Heart left ventricle (tissue), 16 donors: ENCODE data around the gene NALCN. TPM values are rescaled to one million over a fixed set of nuclear protein-coding genes. Genes with fewer than 3 reads are reported as not detected.
A peak's percentile ranks its signal among the peaks of the same experiment; 100 is the strongest.

Experiments
- ATAC-seq, 4 donors: fragments of 200-7000 bp; cut with Tn5 transposase; one replicate each; pipeline ENCODE4 v1.9.1; 2020 to 2022; ENCODE audit warnings: moderate library complexity in 4 of 4, mild to moderate bottlenecking in 3 of 4, moderate number of reproducible peaks in 1 of 4
- DNase-seq, 5 donors: peaks; one replicate each; pipeline ENCODE4 v3.0.0-alpha.2; 2020
- H3K27ac ChIP-seq, 12 donors: fragments of 200-600 bp; sonication (generic) in 4 of 12; one replicate each; pipeline versions ENCODE4 v1.5.0 to v1.8.0; 2016 to 2022; ENCODE audit warnings: mild to moderate bottlenecking in 2 of 12
- H3K27me3 ChIP-seq, 9 donors: fragments of 200-600 bp; sonication (generic) in 2 of 9; one replicate each; pipeline versions ENCODE4 v1.5.1 to v1.8.0; 2016 to 2022; ENCODE audit warnings: mild to moderate bottlenecking in 3 of 9
- H3K36me3 ChIP-seq, 9 donors: fragments of 200-600 bp; sonication (generic) in 2 of 9; one replicate each; pipeline versions ENCODE4 v1.5.0 to v1.8.0; 2018 to 2022; ENCODE audit warnings: mild to moderate bottlenecking in 2 of 9
- H3K4me1 ChIP-seq, 12 donors: fragments of 200-600 bp; sonication (generic) in 4 of 12; one replicate each; pipeline versions ENCODE4 v1.5.0 to v1.8.0; 2016 to 2022; ENCODE audit warnings: mild to moderate bottlenecking in 3 of 12
- H3K4me3 ChIP-seq, 12 donors: fragments of 200-600 bp; sonication (generic) in 4 of 12; one replicate each; pipeline versions ENCODE4 v1.5.0 to v1.8.0; 2017 to 2022; ENCODE audit warnings: mild to moderate bottlenecking in 9 of 12, moderate library complexity in 4 of 12
- H3K9me3 ChIP-seq, 12 donors: fragments of 200-600 bp; sonication (generic) in 4 of 12; one replicate each; pipeline versions ENCODE4 v1.5.0 to v1.8.0; 2016 to 2022; ENCODE audit warnings: mild to moderate bottlenecking in 1 of 12
- POLR2A ChIP-seq, 2 donors: fragments of 450-650 bp; IDR thresholded peaks; one replicate each; pipeline ENCODE4 v1.6.1; 2017; ENCODE audit warnings: antibody characterized with exemption in 2 of 2, mild to moderate bottlenecking in 2 of 2, moderate library complexity in 2 of 2
- WGBS, 4 donors: extraction: QIAGEN DNeasy Blood & Tissue Kit in 2 of 4; methylation state at CpG; one replicate each; pipeline versions ENCODE4 v1.1.5 to v1.1.7; 2013 to 2018; 5-methylcytosine and 5-hydroxymethylcytosine counted together
- intact Hi-C, 10 donors: fragments of 100-400 bp; cut with DNase I; formaldehyde crosslinking; loops; one replicate each; pipeline versions ENCODE4 v1.11.1 to v1.14.2; 2022
- polyA plus RNA-seq, 2 donors: library from polyadenylated mRNA; stranded (reverse); fragments of 200-250 nt; gene quantifications; one replicate each; pipeline ENCODE4 v1.2.3, GENCODE V29; 2013
- total RNA-seq, 9 donors: library from RNA; depleted of rRNA in 2 of 9; stranded (reverse); fragments of >200 nt in 2 of 9; fragmentation: NEBNext Ultra II Directional in 3 of 9; extraction: Animal tissue kit (Norgen Biotek cat#: 25700) in 3 of 9; gene quantifications; one replicate each; pipeline versions ENCODE4 v1.1.0 to v1.2.4, GENCODE V29; 2016 to 2023
- TF ChIP-seq, protein P1 (sequence below), 12 donors: fragments of 200-600 bp; sonication (generic) in 4 of 12; IDR thresholded peaks; one replicate each; pipeline versions ENCODE4 v1.5.0 to v1.8.0; 2018 to 2022; ENCODE audit warnings: antibody characterized with exemption in 12 of 12, mild to moderate bottlenecking in 5 of 12
- donor health status: ischemic (EF 13 %, LVEDD 7.1; RV severe dilation, severe dysfunction).
- donor health status: healthy with polysubstance abuse.
- donor health status: DM: no; HTN: yes; CAD: no.
- donor health status: DM: no; HTN: no; CAD: no.
- donor health status: ischemic (EF 25% LVEDD 6.9; RV normal size, moderate dysfunction).
- donor health status: ischemic (EF 25% LVEDD 5.7; RV mildly dilated, moderate dysfunction).
- donor health status: healthy.
- donor health status: DM: yes; HTN: yes; CAD: no.
- donor health status: ischemic (EF 35%, LVEDD 5.7; RV mildly dilated, moderate dysfunction).
- donor health status: nonischemic (EF 11% LVEDD 7.7; RV severe dilation, severe dysfunction).
- donor health status: DM: yes; HTN: yes; CAD: no.
- donor health status: PGD.
- donor health status: ischemic (EF 29% LVEDD 5.4; RV normal size, mild dysfunction).
- donor health status: nonischemic (EF 23%, LVEDD 6.1; RV moderate dilation, normal function).

Gene NALCN
- total and polyA plus RNA-seq, 11 donors, result 1.9 to 11.4 (median 6.8) TPM; not detected in 1

- H3K27ac ChIP-seq, result no peak overlapping the region
- ATAC-seq (no peak), DNase-seq (no peak)
- no peaks in the 10 kb centered on the region for H3K9me3 ChIP-seq
- TF ChIP-seq, protein P1, sequence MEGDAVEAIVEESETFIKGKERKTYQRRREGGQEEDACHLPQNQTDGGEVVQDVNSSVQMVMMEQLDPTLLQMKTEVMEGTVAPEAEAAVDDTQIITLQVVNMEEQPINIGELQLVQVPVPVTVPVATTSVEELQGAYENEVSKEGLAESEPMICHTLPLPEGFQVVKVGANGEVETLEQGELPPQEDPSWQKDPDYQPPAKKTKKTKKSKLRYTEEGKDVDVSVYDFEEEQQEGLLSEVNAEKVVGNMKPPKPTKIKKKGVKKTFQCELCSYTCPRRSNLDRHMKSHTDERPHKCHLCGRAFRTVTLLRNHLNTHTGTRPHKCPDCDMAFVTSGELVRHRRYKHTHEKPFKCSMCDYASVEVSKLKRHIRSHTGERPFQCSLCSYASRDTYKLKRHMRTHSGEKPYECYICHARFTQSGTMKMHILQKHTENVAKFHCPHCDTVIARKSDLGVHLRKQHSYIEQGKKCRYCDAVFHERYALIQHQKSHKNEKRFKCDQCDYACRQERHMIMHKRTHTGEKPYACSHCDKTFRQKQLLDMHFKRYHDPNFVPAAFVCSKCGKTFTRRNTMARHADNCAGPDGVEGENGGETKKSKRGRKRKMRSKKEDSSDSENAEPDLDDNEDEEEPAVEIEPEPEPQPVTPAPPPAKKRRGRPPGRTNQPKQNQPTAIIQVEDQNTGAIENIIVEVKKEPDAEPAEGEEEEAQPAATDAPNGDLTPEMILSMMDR (IDR thresholded peaks at IDR 0.05), result no peak
- TF ChIP-seq POLR2A (IDR thresholded peaks at IDR 0.05), result no peak
- H3K4me3 ChIP-seq, result no peak overlapping the region
- intact Hi-C loops, result no loop called here
- no peaks in the 10 kb centered on the region for H3K27me3 ChIP-seq
- H3K4me1 ChIP-seq, result no peaks in the 10 kb centered on the region
- WGBS, 4 donors, result 55 to 71% (median 66%) methylated on average over 2 of the region's 2 CpGs
- no peaks in the 10 kb centered on the region for H3K36me3 ChIP-seq
Measured at GRCh38 chr13:101399365-101399764, 16.9 kb downstream of the NALCN start.

- Histone ChIP-seq H3K27ac (no peak overlapping the region), H3K36me3 (no peaks in the 10 kb centered on the region), H3K27me3 (no peaks in the 10 kb centered on the region), H3K4me1 (no peaks in the 10 kb centered on the region), H3K9me3 (no peaks in the 10 kb centered on the region), H3K4me3 (no peak overlapping the region)
- no peak for ATAC-seq
- WGBS, 4 donors, result 67 to 81% (median 72%) methylated on average over 2 of the region's 2 CpGs
- intact Hi-C loops, result no loop called here
- no peak for DNase-seq
- TF ChIP-seq, protein P1 (IDR thresholded peaks at IDR 0.05), result no peak
- TF ChIP-seq POLR2A (IDR thresholded peaks at IDR 0.05), result no peak
Measured at GRCh38 chr13:101398920-101399319, 17.4 kb downstream of the NALCN start.

GRCh38 chr13:101398191-101398590 is 18.1 kb downstream of the NALCN start:
- WGBS, 4 donors, result 51 to 75% (median 64%) methylated on average over 2 of the region's 2 CpGs
- DNase-seq, result no peak
- H3K4me1 ChIP-seq, result no peaks in the 10 kb centered on the region
- H3K4me3 ChIP-seq, result no peak overlapping the region
- H3K36me3 ChIP-seq, result no peaks in the 10 kb centered on the region
- TF ChIP-seq, protein P1 (IDR thresholded peaks at IDR 0.05), result no peak
- TF ChIP-seq POLR2A (IDR thresholded peaks at IDR 0.05), result no peak
- H3K27ac ChIP-seq, result no peak overlapping the region
- intact Hi-C loops, result no loop called here
- H3K9me3 ChIP-seq, result no peaks in the 10 kb centered on the region
- ATAC-seq, result peak in 2 of 4 donors; percentile 11 to 27
- H3K27me3 ChIP-seq, result no peaks in the 10 kb centered on the region

- no peaks in the 10 kb centered on the region for H3K9me3 ChIP-seq
Measured at GRCh38 chr13:101397742-101398141, 18.6 kb downstream of the NALCN start.

More at GRCh38 chr13:101397742-101398141, 18.6 kb downstream of the NALCN start:
- DNase-seq (peak in 1 of 5 donors; percentile 30), ATAC-seq (peak in 3 of 4 donors; percentile 37 to 68 (median 45))
- intact Hi-C loops, result no loop called here
- Histone ChIP-seq H3K27me3 (no peaks in the 10 kb centered on the region), H3K27ac (no peak overlapping the region), H3K36me3 (no peaks in the 10 kb centered on the region), H3K4me1 (no peaks in the 10 kb centered on the region), H3K4me3 (no peak overlapping the region)
- TF ChIP-seq, protein P1 (IDR thresholded peaks at IDR 0.05), result no peak
- TF ChIP-seq POLR2A (IDR thresholded peaks at IDR 0.05), result no peak
- 32 to 37% (median 34%) methylated on average over 2 of the region's 2 CpGs for WGBS, 4 donors
